Lower lobe of right lung (tissue), 2 donors: ENCODE measurements around the gene CUL2. TPM values are rescaled to one million over a fixed set of nuclear protein-coding genes. Genes with fewer than 3 reads are reported as not detected.
A peak's percentile ranks its signal among the peaks of the same experiment; 100 is the strongest.
"Not testable (repeated sequence)": the region's sequence is repeated elsewhere in the genome, so short reads cannot be mapped to it uniquely, and the experiment has no call there.

Source experiments
- ATAC-seq, 2 donors: fragments of 200-7000 bp; cut with Tn5 transposase; one replicate each; pipeline ENCODE4 v1.9.1; 2020 to 2022; ENCODE audit warnings: mild to moderate bottlenecking in 2 of 2, moderate library complexity in 2 of 2
- DNase-seq: peaks from one replicate; pipeline ENCODE4 v3.0.0-alpha.2; 2020
- H3K27ac ChIP-seq: fragments of 200-600 bp; one replicate; pipeline ENCODE4 v1.8.0; 2022
- H3K27me3 ChIP-seq: fragments of 200-600 bp; one replicate; pipeline ENCODE4 v1.8.0; 2022; ENCODE audit warnings: low read depth
- H3K36me3 ChIP-seq: fragments of 200-600 bp; one replicate; pipeline ENCODE4 v1.8.0; 2022; ENCODE audit warnings: mild to moderate bottlenecking
- H3K4me1 ChIP-seq: fragments of 200-600 bp; one replicate; pipeline ENCODE4 v1.8.0; 2022
- H3K4me3 ChIP-seq: fragments of 200-600 bp; one replicate; pipeline ENCODE4 v1.8.0; 2022; ENCODE audit warnings: mild to moderate bottlenecking
- H3K9me3 ChIP-seq: fragments of 200-600 bp; one replicate; pipeline ENCODE4 v1.8.0; 2022
- CTCF ChIP-seq: fragments of 200-600 bp; IDR thresholded peaks from one replicate; pipeline ENCODE4 v1.8.0; 2022; ENCODE audit warnings: antibody characterized with exemption, mild to moderate bottlenecking
- intact Hi-C: fragments of 100-400 bp; cut with DNase I; formaldehyde crosslinking; loops from one replicate; pipeline ENCODE4 v1.11.0; 2022
- total RNA-seq: library from RNA; stranded (reverse); fragmentation: NEBNext Ultra II Directional; extraction: Animal tissue kit (Norgen Biotek cat#: 25700); gene quantifications from one replicate; pipeline ENCODE4 v1.2.1, GENCODE V29; 2021
- donor health status: DM: no; HTN: yes; CAD: no; lungs with severe emphysema.

CUL2 gene
- total RNA-seq, 1 donor from 2014 or later = 36.4 TPM

- TF ChIP-seq CTCF = peak; percentile 62
- Histone ChIP-seq H3K36me3 (no peaks in the 10 kb centered on the region), H3K4me1 (peaks cover 9% of the 10 kb centered on the region), H3K9me3 (no peaks in the 10 kb centered on the region), H3K4me3 (no peak overlapping the region), H3K27ac (no peak overlapping the region), H3K27me3 (no peaks in the 10 kb centered on the region)
- DNase-seq (peak; percentile 48), ATAC-seq (peak; percentile 81 to 86)
- intact Hi-C loops = no loop called here
Observed at GRCh38 chr10:34994565-34995142, 95.5 kb downstream of the CUL2 start.

GRCh38 chr10:34993782-34994181, 96.4 kb downstream of the CUL2 start:
- Histone ChIP-seq H3K9me3 (no peaks in the 10 kb centered on the region), H3K4me3 (no peak overlapping the region), H3K4me1 (peaks cover 9% of the 10 kb centered on the region), H3K27ac (no peak overlapping the region), H3K36me3 (no peaks in the 10 kb centered on the region), H3K27me3 (no peaks in the 10 kb centered on the region)
- no peak for DNase-seq
- intact Hi-C loops = no loop called here
- ATAC-seq = no peak
- TF ChIP-seq CTCF = no peak

GRCh38 chr10:34991117-34991516, 99.0 kb downstream of the CUL2 start:
- H3K36me3 ChIP-seq, ATAC-seq, intact Hi-C loops, DNase-seq, H3K27me3 ChIP-seq, H3K4me1 ChIP-seq, H3K9me3 ChIP-seq, H3K4me3 ChIP-seq, H3K27ac ChIP-seq: not testable (repeated sequence)

GRCh38 chr10:34988397-34989067, 101.6 kb downstream of the CUL2 start:
- Histone ChIP-seq H3K4me3 (no peak overlapping the region), H3K27ac (no peak overlapping the region), H3K27me3 (no peaks in the 10 kb centered on the region), H3K4me1 (no peaks in the 10 kb centered on the region), H3K9me3 (peaks cover 16% of the 10 kb centered on the region), H3K36me3 (no peaks in the 10 kb centered on the region)
- DNase-seq = no peak
- TF ChIP-seq CTCF = no peak
- intact Hi-C loops = no loop called here
- ATAC-seq = no peak

- DNase-seq (no peak), ATAC-seq (no peak)
- H3K9me3 ChIP-seq = peaks cover 16% of the 10 kb centered on the region
- intact Hi-C loops = no loop called here
- no peak overlapping the region for H3K4me3 ChIP-seq
- H3K4me1 ChIP-seq = no peaks in the 10 kb centered on the region
- no peaks in the 10 kb centered on the region for H3K27me3 ChIP-seq
- no peak for TF ChIP-seq CTCF
- no peaks in the 10 kb centered on the region for H3K36me3 ChIP-seq
- no peak overlapping the region for H3K27ac ChIP-seq
Observed at GRCh38 chr10:34985823-34986222, 104.3 kb downstream of the CUL2 start.

- no peak for TF ChIP-seq CTCF
- Histone ChIP-seq H3K4me1 (no peaks in the 10 kb centered on the region), H3K36me3 (no peaks in the 10 kb centered on the region), H3K9me3 (peaks cover 16% of the 10 kb centered on the region), H3K27ac (no peak overlapping the region), H3K27me3 (no peaks in the 10 kb centered on the region), H3K4me3 (no peak overlapping the region)
- DNase-seq = no peak
- no peak for ATAC-seq
- intact Hi-C loops = no loop called here
Observed at GRCh38 chr10:34985146-34985545, 105.0 kb downstream of the CUL2 start.
